Trophoblast cell (in vitro differentiated cells and primary cell): ENCODE results near the gene CD99.

Experiments used
- DNase-seq, 2 donors: peaks; one replicate each; pipeline ENCODE4 v3.0.0-alpha.2; 2016
- H2AFZ ChIP-seq: 2 replicates; pipeline ENCODE4 v1.6.1; 2013; ENCODE audit warnings: low read length, moderate library complexity, mild to moderate bottlenecking; ENCODE audit not compliant: insufficient read depth, poor library complexity
- H2AK5ac ChIP-seq: 2 replicates; pipeline ENCODE4 v1.6.1; 2013; ENCODE audit warnings: mild to moderate bottlenecking, low read length
- H2BK120ac ChIP-seq: 2 replicates; pipeline ENCODE4 v1.6.1; 2013; ENCODE audit warnings: low read length, mild to moderate bottlenecking, moderate library complexity; ENCODE audit not compliant: insufficient read depth, poor library complexity
- H2BK12ac ChIP-seq: 2 replicates; pipeline ENCODE4 v1.6.1; 2013; ENCODE audit warnings: mild to moderate bottlenecking, low read length, moderate library complexity
- H2BK5ac ChIP-seq: 2 replicates; pipeline ENCODE4 v1.6.1; 2013; ENCODE audit warnings: low read length, low read depth, moderate library complexity, mild to moderate bottlenecking; ENCODE audit not compliant: poor library complexity
- H3K14ac ChIP-seq: 2 replicates; pipeline ENCODE4 v1.6.1; 2013; ENCODE audit warnings: mild to moderate bottlenecking, low read length
- H3K18ac ChIP-seq: 2 replicates; pipeline ENCODE4 v1.6.1; 2013; ENCODE audit warnings: mild to moderate bottlenecking, low read length
- H3K23ac ChIP-seq: 2 replicates; pipeline ENCODE4 v1.6.1; 2013; ENCODE audit warnings: low read length
- H3K27ac ChIP-seq: 2 replicates; pipeline ENCODE4 v1.5.1; 2013; ENCODE audit warnings: low read depth, mild to moderate bottlenecking, inconsistent platforms, low read length, moderate library complexity
- H3K27me3 ChIP-seq: 2 replicates; pipeline ENCODE4 v1.6.1; 2013; ENCODE audit warnings: inconsistent platforms, mild to moderate bottlenecking, low read length, moderate library complexity; ENCODE audit not compliant: insufficient read depth
- H3K36me3 ChIP-seq, 2 experiments: 1 replicate in 1 of 2; 2 replicates in 1 of 2; pipeline ENCODE4 v1.6.1; 2013; ENCODE audit warnings: low read length in 2 of 2, mild to moderate bottlenecking in 2 of 2, moderate library complexity in 1 of 2; ENCODE audit not compliant: insufficient read depth in 2 of 2, control insufficient read depth in 1 of 2
- H3K4ac ChIP-seq: 2 replicates; pipeline ENCODE4 v1.6.1; 2013; ENCODE audit warnings: low read depth, mild to moderate bottlenecking, low read length, moderate library complexity
- H3K4me1 ChIP-seq, 2 experiments: 1 replicate in 1 of 2; 2 replicates in 1 of 2; pipeline ENCODE4 v1.6.1; 2013; ENCODE audit warnings: low read length in 2 of 2, mild to moderate bottlenecking in 2 of 2, moderate library complexity in 1 of 2; ENCODE audit not compliant: insufficient read depth in 2 of 2, control insufficient read depth in 1 of 2
- H3K4me2 ChIP-seq: 2 replicates; pipeline ENCODE4 v1.6.1; 2013; ENCODE audit warnings: inconsistent platforms, mild to moderate bottlenecking, low read length, moderate library complexity
- H3K4me3 ChIP-seq: 2 replicates; pipeline ENCODE4 v1.5.1; 2013; ENCODE audit warnings: mild to moderate bottlenecking, low read depth, low read length, inconsistent platforms
- H3K79me1 ChIP-seq: one replicate; pipeline ENCODE4 v1.6.1; 2013; ENCODE audit warnings: low read length
- H3K79me2 ChIP-seq: 2 replicates; pipeline ENCODE4 v1.6.1; 2013; ENCODE audit warnings: low read length, mild to moderate bottlenecking; ENCODE audit not compliant: control insufficient read depth, insufficient read depth, poor library complexity
- H3K9ac ChIP-seq: 2 replicates; pipeline ENCODE4 v1.6.1; 2013; ENCODE audit warnings: mild to moderate bottlenecking, low read length
- H3K9me3 ChIP-seq: 2 replicates; pipeline ENCODE4 v1.6.1; 2013; ENCODE audit warnings: low read depth, mild to moderate bottlenecking, control low read depth, inconsistent platforms, low read length; ENCODE audit not compliant: insufficient read depth
- H4K12ac ChIP-seq: 2 replicates; pipeline ENCODE4 v1.6.1; 2013; ENCODE audit warnings: low read depth, mild to moderate bottlenecking, low read length, moderate library complexity
- H4K8ac ChIP-seq: 2 replicates; pipeline ENCODE4 v1.6.1; 2013; ENCODE audit warnings: low read depth, mild to moderate bottlenecking, low read length, moderate library complexity
- H4K91ac ChIP-seq: one replicate; pipeline ENCODE4 v1.6.1; 2013; ENCODE audit warnings: low read depth, mild to moderate bottlenecking, low read length, moderate library complexity
- WGBS: extraction: QIAGEN DNeasy Blood & Tissue Kit; methylation state at CpG from one replicate; pipeline ENCODE4 v1.1.7; 2013; ENCODE audit warnings: missing lambda C conversion rate; ENCODE audit not compliant: insufficient read length, insufficient coverage; ENCODE audit errors: extremely low coverage; 5-methylcytosine and 5-hydroxymethylcytosine counted together

Gene CD99

GRCh38 chrX:2781698-2782097 lies 90.6 kb downstream of the CD99 start:
- Histone ChIP-seq H2BK120ac (no peak overlapping the region), H3K79me2 (no peaks in the 10 kb centered on the region), H2BK5ac (no peak overlapping the region), H3K27ac (no peak overlapping the region), H3K9me3 (no peaks in the 10 kb centered on the region), H4K8ac (no peak overlapping the region), H3K79me1 (no peaks in the 10 kb centered on the region), H3K4me2 (no peak overlapping the region), H4K12ac (no peak overlapping the region), H3K27me3 (no peaks in the 10 kb centered on the region), H2AK5ac (no peak overlapping the region), H2BK12ac (no peak overlapping the region), H4K91ac (no peak overlapping the region), H3K23ac (no peak overlapping the region), H3K36me3 (no peaks in the 10 kb centered on the region), H2AFZ (no peak overlapping the region), H3K18ac (no peak overlapping the region), H3K9ac (no peak overlapping the region), H3K4ac (no peak overlapping the region), H3K4me1 (peaks cover 0 to 5% of the 10 kb centered on the region in 2 experiments), H3K4me3 (no peak overlapping the region), H3K14ac (no peak overlapping the region)
- no CpG with 5 or more reads among the region's 6 CpGs for WGBS
- DNase-seq, result no peak

DNA sequence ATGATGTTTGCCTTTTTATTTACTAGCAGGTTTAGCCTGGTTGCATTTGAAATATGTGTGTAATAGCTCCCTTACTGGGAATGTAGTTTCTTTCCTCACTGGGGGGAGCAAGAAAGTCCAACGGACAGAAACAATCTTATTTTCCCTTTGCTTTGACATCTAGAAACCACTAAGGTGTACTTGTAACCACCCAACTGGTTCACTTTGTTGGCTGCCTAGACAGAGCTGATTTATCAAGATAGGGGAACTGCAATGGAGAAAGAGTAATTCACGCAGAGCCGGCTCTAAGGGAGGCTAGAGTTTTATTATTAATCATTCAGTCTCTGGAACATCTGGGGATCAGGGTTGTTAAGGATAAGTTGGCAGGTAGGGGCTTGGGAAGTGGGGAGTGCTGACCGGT lies 91.1 kb downstream of the CD99 start:
- DNase-seq, result no peak

DNA sequence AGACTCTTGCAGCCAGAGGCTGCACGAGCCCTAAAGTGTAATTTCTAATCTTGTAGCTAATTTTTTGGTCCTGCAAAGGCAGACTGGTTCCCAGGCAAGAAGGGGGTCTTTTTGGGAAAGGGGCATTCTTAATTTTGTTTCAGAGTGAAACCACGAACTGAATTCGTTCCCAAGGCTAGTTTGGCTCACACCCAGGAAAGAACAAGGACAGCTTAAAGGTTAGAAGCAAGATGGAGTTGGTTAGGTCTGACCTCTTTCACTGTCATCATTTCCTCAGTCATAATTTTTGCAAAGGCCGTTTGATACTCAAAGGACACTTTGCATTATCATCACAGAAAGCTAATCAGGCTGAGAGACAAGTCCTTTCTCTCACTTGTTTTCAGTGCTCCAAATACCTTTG lies 91.7 kb downstream of the CD99 start:
- Histone ChIP-seq H3K27ac (no peak overlapping the region), H3K4me2 (no peak overlapping the region), H2BK5ac (no peak overlapping the region), H3K4ac (no peak overlapping the region), H3K36me3 (no peaks in the 10 kb centered on the region), H3K79me2 (no peaks in the 10 kb centered on the region), H3K27me3 (no peaks in the 10 kb centered on the region), H3K79me1 (no peaks in the 10 kb centered on the region), H3K4me3 (no peak overlapping the region), H4K8ac (no peak overlapping the region), H2BK12ac (no peak overlapping the region), H3K14ac (no peak overlapping the region), H2AK5ac (no peak overlapping the region), H2AFZ (no peak overlapping the region), H3K4me1 (peaks cover 0 to 5% of the 10 kb centered on the region in 2 experiments), H3K9ac (no peak overlapping the region), H3K9me3 (no peaks in the 10 kb centered on the region), H3K23ac (no peak overlapping the region), H4K12ac (no peak overlapping the region), H3K18ac (no peak overlapping the region), H4K91ac (no peak overlapping the region), H2BK120ac (no peak overlapping the region)
- no CpG with 5 or more reads among the region's 4 CpGs for WGBS
- no peak for DNase-seq

More for the DNA sequence above, 91.1 kb downstream of the CD99 start:
- Histone ChIP-seq H3K4me3 (no peak overlapping the region), H4K8ac (no peak overlapping the region), H3K9me3 (no peaks in the 10 kb centered on the region), H2BK5ac (no peak overlapping the region), H2BK12ac (no peak overlapping the region), H2AFZ (no peak overlapping the region), H3K4me1 (peaks cover 0 to 5% of the 10 kb centered on the region in 2 experiments), H3K27me3 (no peaks in the 10 kb centered on the region), H3K9ac (no peak overlapping the region), H3K23ac (no peak overlapping the region), H3K79me1 (no peaks in the 10 kb centered on the region), H2AK5ac (no peak overlapping the region), H3K4me2 (no peak overlapping the region), H3K79me2 (no peaks in the 10 kb centered on the region), H3K14ac (no peak overlapping the region), H4K12ac (no peak overlapping the region), H3K4ac (no peak overlapping the region), H3K36me3 (no peaks in the 10 kb centered on the region), H2BK120ac (no peak overlapping the region), H4K91ac (no peak overlapping the region), H3K27ac (no peak overlapping the region), H3K18ac (no peak overlapping the region)
- no CpG with 5 or more reads among the region's 4 CpGs for whole genome bisulfite sequencing

GRCh38 chrX:2784026-2784425 lies 92.9 kb downstream of the CD99 start:
- Histone ChIP-seq H4K8ac (no peak overlapping the region), H3K4ac (no peak overlapping the region), H3K36me3 (no peaks in the 10 kb centered on the region), H2AFZ (no peak overlapping the region), H3K4me3 (no peak overlapping the region), H3K9me3 (no peaks in the 10 kb centered on the region), H2BK120ac (no peak overlapping the region), H4K12ac (no peak overlapping the region), H3K79me1 (no peaks in the 10 kb centered on the region), H3K14ac (no peak overlapping the region), H3K27me3 (no peaks in the 10 kb centered on the region), H3K4me2 (no peak overlapping the region), H2AK5ac (no peak overlapping the region), H3K4me1 (peaks cover 0 to 5% of the 10 kb centered on the region in 2 experiments), H4K91ac (no peak overlapping the region), H3K18ac (no peak overlapping the region), H3K9ac (no peak overlapping the region), H2BK12ac (no peak overlapping the region), H3K79me2 (no peaks in the 10 kb centered on the region), H3K27ac (no peak overlapping the region), H2BK5ac (no peak overlapping the region), H3K23ac (no peak overlapping the region)
- no peak for DNase-seq
- WGBS, result no CpG with 5 or more reads among the region's 6 CpGs
